Esophagus squamous epithelium (tissue), 5 donors: ENCODE data around the gene GTPBP4. TPM values are rescaled to one million over a fixed set of nuclear protein-coding genes. Genes with fewer than 3 reads are reported as not detected.

Experiments used
- DNase-seq: peaks from one replicate; lab custom pipeline; 2025; lab: John Stamatoyannopoulos, UW
- H3K27ac ChIP-seq, 4 donors: fragments of 200-600 bp; sonication (generic); one replicate each; pipeline ENCODE4 v1.5.1; 2016 to 2019; ENCODE audit warnings: mild to moderate bottlenecking in 1 of 4
- H3K27me3 ChIP-seq, 4 donors: fragments of 200-600 bp; sonication (generic); 1 replicate in 3 of 4; 2 replicates in 1 of 4; pipeline versions ENCODE4 v1.5.1 to v1.6.0; 2017 to 2021; ENCODE audit warnings: antibody characterized with exemption in 1 of 4
- H3K36me3 ChIP-seq, 3 donors: fragments of 200-600 bp; sonication (generic); one replicate each; pipeline ENCODE4 v1.5.1; 2016 to 2019
- H3K4me1 ChIP-seq, 3 donors: fragments of 200-600 bp; sonication (generic); one replicate each; pipeline ENCODE4 v1.5.1; 2017 to 2019
- H3K4me3 ChIP-seq, 4 donors: fragments of 200-600 bp; sonication (generic); 1 replicate in 3 of 4; 2 replicates in 1 of 4; pipeline ENCODE4 v1.5.1; 2016 to 2019; ENCODE audit warnings: mild to moderate bottlenecking in 2 of 4, moderate library complexity in 1 of 4
- H3K9me3 ChIP-seq, 3 donors: fragments of 200-600 bp; sonication (generic); one replicate each; pipeline ENCODE4 v1.5.1; 2016 to 2019
- POLR2A ChIP-seq, 4 donors: fragments of 450-650 bp; IDR thresholded peaks; one replicate each; pipeline ENCODE4 v1.6.1; 2017; ENCODE audit warnings: antibody characterized with exemption in 4 of 4, mild to moderate bottlenecking in 4 of 4, moderate library complexity in 3 of 4
- WGBS, 2 donors: methylation state at CpG; one replicate each; pipeline ENCODE4 v1.1.5; 2018; 5-methylcytosine and 5-hydroxymethylcytosine counted together
- intact Hi-C: fragments of 100-400 bp; cut with DNase I; formaldehyde crosslinking; loops from one replicate; pipeline ENCODE4 v1.15.0; 2022
- total RNA-seq, 4 donors: library from RNA; depleted of rRNA; stranded (reverse); fragments of >200 nt; gene quantifications; one replicate each; pipeline ENCODE4 v1.1.0, GENCODE V29; 2016
- TF ChIP-seq, protein P1 (sequence below), 6 experiments: fragments of 450-650 bp in 4 of 6; fragments of 200-600 bp in 2 of 6; sonication (generic) in 2 of 6; IDR thresholded peaks; one replicate each; pipeline ENCODE4 v1.5.1; 2016 to 2019; ENCODE audit warnings: antibody characterized with exemption in 6 of 6, mild to moderate bottlenecking in 4 of 6, moderate library complexity in 4 of 6
- donor health status: DM: yes; HTN: yes; CAD: no.

GTPBP4 gene
- total RNA-seq, 4 donors from 2014 or later, result 10.2 to 35.1 (median 23.1) TPM

DNA sequence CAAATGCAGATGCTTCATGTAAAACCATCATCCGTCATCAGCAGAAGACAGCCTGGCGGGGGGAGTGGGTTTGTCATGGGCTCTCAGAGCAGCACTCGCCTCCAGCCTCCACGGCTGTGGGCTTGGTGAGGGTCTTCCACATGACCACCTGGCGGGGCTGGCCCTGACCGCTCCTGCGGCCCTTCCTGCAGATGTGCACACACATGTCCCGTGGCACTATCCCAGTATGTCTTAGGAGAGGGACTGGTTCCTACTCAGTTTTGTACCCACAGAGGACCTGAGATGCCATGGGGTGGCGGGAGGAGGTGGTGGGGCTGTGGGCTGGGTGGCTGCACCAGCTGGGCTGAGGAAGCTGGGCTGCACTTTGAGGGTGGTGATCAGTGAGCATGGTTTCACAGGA, 32.7 kb downstream of the GTPBP4 start:
- Histone ChIP-seq H3K4me3 (no peak overlapping the region), H3K9me3 (no peaks in the 10 kb centered on the region), H3K27me3 (no peaks in the 10 kb centered on the region), H3K36me3 (peaks cover 5 to 46% (median 28%) of the 10 kb centered on the region in 3 donors), H3K4me1 (no peaks in the 10 kb centered on the region), H3K27ac (no peak overlapping the region)
- TF ChIP-seq POLR2A (IDR thresholded peaks at IDR 0.05), result no peak
- TF ChIP-seq, protein P1, sequence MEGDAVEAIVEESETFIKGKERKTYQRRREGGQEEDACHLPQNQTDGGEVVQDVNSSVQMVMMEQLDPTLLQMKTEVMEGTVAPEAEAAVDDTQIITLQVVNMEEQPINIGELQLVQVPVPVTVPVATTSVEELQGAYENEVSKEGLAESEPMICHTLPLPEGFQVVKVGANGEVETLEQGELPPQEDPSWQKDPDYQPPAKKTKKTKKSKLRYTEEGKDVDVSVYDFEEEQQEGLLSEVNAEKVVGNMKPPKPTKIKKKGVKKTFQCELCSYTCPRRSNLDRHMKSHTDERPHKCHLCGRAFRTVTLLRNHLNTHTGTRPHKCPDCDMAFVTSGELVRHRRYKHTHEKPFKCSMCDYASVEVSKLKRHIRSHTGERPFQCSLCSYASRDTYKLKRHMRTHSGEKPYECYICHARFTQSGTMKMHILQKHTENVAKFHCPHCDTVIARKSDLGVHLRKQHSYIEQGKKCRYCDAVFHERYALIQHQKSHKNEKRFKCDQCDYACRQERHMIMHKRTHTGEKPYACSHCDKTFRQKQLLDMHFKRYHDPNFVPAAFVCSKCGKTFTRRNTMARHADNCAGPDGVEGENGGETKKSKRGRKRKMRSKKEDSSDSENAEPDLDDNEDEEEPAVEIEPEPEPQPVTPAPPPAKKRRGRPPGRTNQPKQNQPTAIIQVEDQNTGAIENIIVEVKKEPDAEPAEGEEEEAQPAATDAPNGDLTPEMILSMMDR (IDR thresholded peaks at IDR 0.05), result no peak
- DNase-seq, result no peak
- intact Hi-C loops, result no loop called here
- WGBS, 2 donors, result 90% methylated on average over 5 of the region's 9 CpGs; no CpG with 5 or more reads in 1 of the 2 donors

DNA sequence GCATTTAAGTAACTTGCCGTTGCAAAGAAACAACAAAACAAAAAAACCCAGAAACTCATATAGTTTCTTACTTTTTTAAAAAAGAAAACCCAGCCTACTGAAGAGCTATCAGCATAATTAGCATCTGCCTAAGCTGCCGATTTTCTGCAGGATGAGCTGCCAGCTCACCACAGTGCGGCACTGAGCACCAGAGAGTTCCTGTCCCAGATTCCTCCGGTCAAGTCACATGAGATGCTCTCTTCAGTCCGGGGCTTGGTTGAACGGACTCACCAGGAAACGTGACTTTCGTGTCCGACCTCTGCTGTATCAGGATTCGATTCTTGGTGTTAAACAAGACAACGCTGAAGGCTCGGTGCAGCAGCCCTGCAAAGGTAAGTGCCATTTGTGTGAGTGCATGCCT, 34.2 kb downstream of the GTPBP4 start:
- TF ChIP-seq, protein P1 (IDR thresholded peaks at IDR 0.05), result no peak
- TF ChIP-seq POLR2A (IDR thresholded peaks at IDR 0.05), result no peak
- Histone ChIP-seq H3K27ac (no peak overlapping the region), H3K4me3 (no peak overlapping the region), H3K27me3 (no peaks in the 10 kb centered on the region), H3K9me3 (no peaks in the 10 kb centered on the region), H3K4me1 (no peaks in the 10 kb centered on the region), H3K36me3 (peaks cover 5 to 32% (median 14%) of the 10 kb centered on the region in 3 donors)
- DNase-seq, result no peak
- intact Hi-C loops, result no loop called here
- WGBS, 2 donors, result 67 to 74% methylated on average over 12 of the region's 12 CpGs

DNA sequence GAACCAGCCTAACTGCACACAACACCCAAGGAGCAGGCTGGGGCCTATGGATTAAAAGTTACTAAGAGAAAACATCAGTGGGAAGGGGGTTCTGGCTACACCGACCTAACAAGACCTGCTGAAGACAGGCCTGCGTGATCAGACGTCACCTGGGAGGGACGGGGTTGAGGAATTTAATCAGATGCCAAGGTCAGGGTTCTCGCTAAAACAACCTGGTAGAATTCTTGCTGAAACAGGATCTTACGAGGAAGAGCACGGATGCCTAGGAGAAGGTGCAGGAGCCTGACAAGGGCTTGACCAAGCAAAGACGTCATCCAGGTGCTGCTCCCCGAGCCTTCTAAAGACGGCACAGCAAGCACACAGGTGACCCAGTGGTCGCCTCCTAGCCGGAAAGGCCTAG, 35.9 kb downstream of the GTPBP4 start:
- intact Hi-C loops, result no loop called here
- Histone ChIP-seq H3K4me3 (no peak overlapping the region), H3K27ac (no peak overlapping the region), H3K9me3 (no peaks in the 10 kb centered on the region), H3K4me1 (no peaks in the 10 kb centered on the region), H3K36me3 (peaks cover 1 to 15% (median 5%) of the 10 kb centered on the region in 3 donors), H3K27me3 (no peaks in the 10 kb centered on the region)
- DNase-seq, result no peak
- TF ChIP-seq POLR2A (IDR thresholded peaks at IDR 0.05), result no peak
- TF ChIP-seq, protein P1 (IDR thresholded peaks at IDR 0.05), result no peak
- WGBS, 2 donors, result 87% methylated on average over 12 of the region's 12 CpGs

DNA sequence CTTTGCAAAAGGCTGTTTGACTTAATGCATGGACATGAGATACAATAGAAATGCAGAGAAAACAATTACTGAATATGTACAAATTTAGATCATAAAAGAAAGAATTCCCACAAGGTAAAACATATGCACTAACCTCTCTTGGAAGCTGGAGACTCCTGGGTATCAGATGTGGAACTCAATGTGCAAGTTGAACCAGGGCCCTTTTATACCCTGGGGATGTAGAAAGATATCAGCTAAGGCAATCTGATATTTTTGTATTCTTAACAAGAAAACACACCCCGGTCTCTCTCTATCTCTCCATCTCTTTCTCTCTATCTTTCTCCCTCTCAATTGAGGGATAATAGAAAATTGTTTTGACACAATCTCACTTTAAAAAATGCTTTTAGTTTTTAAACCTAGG, 37.4 kb downstream of the GTPBP4 start, which contains the start of gene IDI2:
IDI2 (minus strand) TSS at position 177 of the 400 bp plus-strand sequence. CDS start 1,136 bp downstream, outside the sequence.
- H3K27me3 ChIP-seq, result no peaks in the 10 kb centered on the region
- H3K9me3 ChIP-seq, result no peaks in the 10 kb centered on the region
- intact Hi-C loops, result no loop called here
- no peaks in the 10 kb centered on the region for H3K4me1 ChIP-seq
- no peak within 1 kb of the TSS for H3K27ac ChIP-seq
- WGBS, 2 donors, result 68 to 83% methylated on average over 1 of the region's 1 CpG
- H3K4me3 ChIP-seq, result no peak within 1 kb of the TSS
- no peaks in the 10 kb centered on the region for H3K36me3 ChIP-seq
- DNase-seq, result no peak
- TF ChIP-seq, protein P1 (IDR thresholded peaks at IDR 0.05), result no peak
- TF ChIP-seq POLR2A (IDR thresholded peaks at IDR 0.05), result no peak

DNA sequence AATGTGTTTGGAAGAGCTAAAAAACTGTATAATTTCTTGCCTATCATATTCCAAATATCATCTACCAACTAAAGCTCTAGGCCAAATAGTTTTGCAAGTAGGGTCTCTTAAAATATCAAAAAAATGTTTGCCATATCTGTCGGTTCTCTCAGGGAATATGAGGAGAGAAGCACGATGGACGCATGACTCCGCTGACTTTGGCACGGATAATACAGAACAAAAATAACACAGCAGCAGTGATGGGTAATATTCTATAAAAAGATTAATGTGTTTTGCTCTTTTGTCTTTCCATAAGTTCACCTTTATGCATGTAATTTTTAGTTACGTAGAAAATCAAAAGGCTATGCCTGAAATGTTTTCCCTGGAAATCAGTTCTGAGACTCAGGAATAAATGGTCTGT, 38.3 kb downstream of the GTPBP4 start:
- intact Hi-C loops, result no loop called here
- Histone ChIP-seq H3K4me3 (no peak overlapping the region), H3K27me3 (no peaks in the 10 kb centered on the region), H3K27ac (no peak overlapping the region), H3K36me3 (no peaks in the 10 kb centered on the region), H3K4me1 (no peaks in the 10 kb centered on the region), H3K9me3 (no peaks in the 10 kb centered on the region)
- no peak for DNase-seq
- WGBS, 2 donors, result 92% methylated on average over 6 of the region's 6 CpGs
- TF ChIP-seq, protein P1 (IDR thresholded peaks at IDR 0.05), result no peak
- TF ChIP-seq POLR2A (IDR thresholded peaks at IDR 0.05), result no peak
